VCaP (cell line): ENCODE data around the gene OR6B2.
"Not testable (repeated sequence)": the region's sequence is repeated elsewhere in the genome, so short reads cannot be mapped to it uniquely, and the experiment has no call there.

Experiments used
- H3K27ac ChIP-seq: fragments of 450-650 bp; 2 replicates; pipeline ENCODE4 v1.5.1; 2017
- CTCF ChIP-seq: fragments of 450-650 bp; conservative IDR thresholded peaks from 2 replicates; pipeline ENCODE4 v1.5.1; 2017; ENCODE audit warnings: mild to moderate bottlenecking, moderate library complexity

The OR6B2 gene

DNA sequence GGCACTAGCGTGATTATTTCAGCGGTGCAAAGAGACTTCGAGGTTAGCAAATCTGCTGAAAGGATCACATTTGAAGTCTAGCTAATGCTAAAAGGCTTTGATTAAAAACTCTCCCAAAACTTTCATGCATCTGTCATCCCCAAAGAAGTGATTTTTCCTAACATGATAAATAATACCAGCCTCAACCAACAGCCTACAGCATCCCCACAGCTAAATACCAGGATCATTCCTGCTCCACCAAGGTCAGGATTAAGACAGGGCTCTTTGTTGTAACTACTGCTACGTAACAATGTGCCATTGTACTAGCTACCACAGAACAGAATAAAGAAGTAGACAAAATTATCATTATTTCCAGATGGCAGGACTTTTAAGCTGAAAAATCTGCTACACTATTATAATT, 21.5 kb upstream of the OR6B2 start:
- TF ChIP-seq CTCF, result no peak
- no peak overlapping the region for H3K27ac ChIP-seq

GRCh38 chr2:240050278-240050677, 20.0 kb upstream of the OR6B2 start:
- no peak overlapping the region for H3K27ac ChIP-seq
- no peak for TF ChIP-seq CTCF

- H3K27ac ChIP-seq, result no peak overlapping the region
- TF ChIP-seq CTCF, result no peak
Observed at GRCh38 chr2:240048237-240048636, 18.0 kb upstream of the OR6B2 start.

- H3K27ac ChIP-seq, result no peak overlapping the region
- TF ChIP-seq CTCF, result no peak
Observed at GRCh38 chr2:240045098-240045497, 14.9 kb upstream of the OR6B2 start.

DNA sequence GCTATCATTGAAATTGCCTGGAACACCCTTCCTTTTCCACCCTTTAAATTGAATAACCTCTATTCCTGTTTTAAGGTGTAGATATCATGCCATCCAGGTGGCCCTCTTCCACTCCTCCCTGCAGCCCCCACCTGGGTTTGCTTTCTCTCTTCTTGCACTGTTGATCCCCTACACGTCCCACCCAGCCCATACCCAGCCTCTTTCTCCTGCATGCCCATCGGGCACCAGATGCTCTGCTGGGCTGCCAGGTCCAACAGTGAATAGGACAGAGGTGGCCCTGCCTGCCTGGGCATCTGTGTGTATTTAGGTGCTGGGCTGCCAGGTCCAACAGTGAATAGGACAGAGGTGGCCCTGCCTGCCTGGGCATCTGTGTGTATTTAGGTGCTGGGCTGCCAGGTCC, 13.9 kb upstream of the OR6B2 start:
- H3K27ac ChIP-seq, result not testable (repeated sequence)

GRCh38 chr2:240043279-240043989, 13.2 kb upstream of the OR6B2 start:
- TF ChIP-seq CTCF, result no peak
- no peak overlapping the region for H3K27ac ChIP-seq

DNA sequence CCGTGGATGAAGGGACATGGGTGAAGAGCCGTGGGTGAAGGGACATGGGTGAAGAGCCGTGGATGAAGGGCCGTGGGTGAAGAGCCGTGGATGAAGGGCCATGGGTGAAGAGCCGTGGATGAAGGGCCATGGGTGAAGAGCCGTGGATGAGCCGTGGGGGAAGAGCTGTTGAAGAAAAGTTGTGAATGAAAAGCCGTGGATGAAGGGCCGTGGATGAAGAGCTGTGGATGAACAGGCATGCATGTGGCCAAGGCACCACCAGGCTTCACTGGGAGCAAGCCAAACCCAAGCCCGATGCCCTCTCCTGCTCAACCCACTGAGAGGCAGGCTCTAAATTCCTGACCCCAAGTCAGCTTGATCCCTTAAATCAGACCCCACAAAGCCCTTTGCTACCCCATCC, 12.5 kb upstream of the OR6B2 start:
- no peak for TF ChIP-seq CTCF
- no peak overlapping the region for H3K27ac ChIP-seq

DNA sequence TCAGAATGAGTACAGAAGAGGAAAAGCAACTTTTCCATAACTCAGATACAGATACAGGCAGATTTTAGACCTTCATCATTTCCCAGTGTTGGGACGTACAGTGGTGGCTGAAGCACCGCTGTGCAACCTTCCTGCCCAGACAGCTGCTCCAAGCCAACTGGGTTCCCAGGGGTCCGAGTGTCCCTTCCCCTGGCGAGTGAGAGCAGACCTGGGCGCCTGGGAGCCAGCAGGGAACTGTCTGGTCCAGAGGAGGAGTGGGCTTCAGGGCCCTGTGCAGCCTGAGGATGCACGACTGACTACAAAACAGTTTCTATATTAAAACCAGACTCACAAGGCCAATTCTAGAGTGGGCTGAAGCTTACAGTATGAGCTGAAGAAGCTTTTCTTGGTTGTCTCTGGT, 11.1 kb upstream of the OR6B2 start:
- no peak for TF ChIP-seq CTCF
- peak overlapping the region; percentile 89 for H3K27ac ChIP-seq
